T-helper 1 cell treated with Interleukin-12 subunit alpha and Interleukin-12 subunit beta and Interleukin-4 antibody, amounts not matched to agents 30 ng/mL and 1 ng/mL, for 36 hours (primary cell): ENCODE data around the gene ATP6V0B. TPM values are rescaled to one million over a fixed set of nuclear protein-coding genes. Genes with fewer than 3 reads are reported as not detected.

Experiments
- intact Hi-C: fragments of 100-400 bp; cut with micrococcal nuclease; formaldehyde crosslinking; loops from one replicate; pipeline ENCODE4 v1.15.1; 2024
- total RNA-seq: library from RNA; stranded (reverse); gene quantifications from 2 replicates; pipeline ENCODE4 v1.2.3, GENCODE V29; 2022

The ATP6V0B gene
- total RNA-seq, 1 donor from 2014 or later: 160 TPM

GRCh38 chr1:43968348-43968948, 6.3 kb upstream of the ATP6V0B start:
- intact Hi-C loops: loop anchor here (2.0 kb wide), 1 partner anchor 610 kb away; the partner anchor contains the start of gene CDC20

GRCh38 chr1:43969416-43969745, 5.4 kb upstream of the ATP6V0B start:
- intact Hi-C loops: loop anchor here (1.0 to 2.0 kb wide), 5 partner anchors 23 to 611 kb away; partner anchors contain the start of genes CDC20, ERI3, IPO13 and KDM4A

DNA sequence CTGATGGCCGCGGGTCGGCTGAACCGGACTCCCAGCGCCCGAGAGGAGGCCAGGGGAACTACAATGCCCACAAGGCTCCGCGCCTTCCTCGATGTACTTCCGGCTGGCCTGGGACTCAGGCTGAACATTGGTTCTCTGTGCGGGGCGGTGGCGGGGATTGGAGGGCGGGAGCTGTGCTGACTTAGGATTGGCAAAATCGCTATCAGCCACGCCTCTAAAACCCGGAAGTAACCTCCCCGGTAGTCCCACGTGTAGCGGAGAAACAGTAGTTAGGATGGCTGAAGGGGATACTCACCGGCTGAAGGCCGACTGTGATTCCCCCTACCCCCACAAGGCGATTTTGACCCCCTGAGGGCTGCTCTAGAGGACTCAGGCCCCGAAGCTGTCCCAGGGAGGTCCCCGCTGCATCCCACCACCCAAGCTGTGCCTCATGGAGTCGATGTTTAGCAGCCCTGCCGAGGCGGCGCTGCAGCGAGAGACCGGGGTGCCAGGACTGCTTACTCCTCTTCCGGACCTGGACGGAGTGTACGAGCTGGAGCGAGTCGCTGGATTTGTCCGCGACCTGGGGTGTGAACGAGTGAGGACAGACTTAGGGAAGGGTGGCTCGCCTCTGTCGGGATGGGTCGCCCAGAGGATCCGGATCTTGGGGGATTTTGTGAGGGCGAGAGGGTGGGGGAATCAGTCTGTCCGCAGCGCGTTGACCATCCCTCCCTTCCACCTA, 4.9 kb upstream of the ATP6V0B start, which contains the start of gene DPH2:
Gene DPH2, plus strand, starts transcription at position 265 of the 721 bp plus-strand sequence. Its CDS starts 166 bp downstream, at position 431.
- intact Hi-C loops: loop anchor here (1.0 to 10.0 kb wide), 10 partner anchors 24 to 1717 kb away; partner anchors contain the start of genes ARMH1, CCDC30, CDC20 and DMAP1

GRCh38 chr1:43970502-43970901, 4.3 kb upstream of the ATP6V0B start:
- intact Hi-C loops: loop anchor here (5.0 to 10.0 kb wide), 5 partner anchors 244 to 1717 kb away; partner anchors contain the start of genes ARMH1, CCDC30, DMAP1 and GPBP1L1

DNA sequence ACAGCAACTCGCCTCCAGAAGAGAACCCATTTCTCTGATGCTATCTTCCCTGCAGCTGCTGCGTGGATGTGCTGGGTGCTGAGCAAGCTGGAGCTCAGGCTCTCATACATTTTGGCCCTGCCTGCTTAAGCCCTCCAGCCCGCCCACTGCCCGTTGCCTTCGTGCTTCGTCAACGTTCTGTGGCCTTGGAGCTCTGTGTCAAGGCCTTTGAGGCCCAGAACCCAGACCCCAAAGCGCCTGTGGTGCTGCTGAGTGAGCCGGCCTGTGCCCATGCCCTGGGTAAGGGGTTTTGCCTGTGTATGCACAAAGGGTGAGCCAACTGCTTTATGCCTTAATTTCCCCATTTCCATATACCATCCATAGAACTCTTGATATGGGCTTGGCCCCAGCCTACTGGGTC, 3.8 kb upstream of the ATP6V0B start:
- intact Hi-C loops: loop anchor here (5.0 to 10.0 kb wide), 5 partner anchors 244 to 1716 kb away; partner anchors contain the start of genes ARMH1, CCDC30, DMAP1 and GPBP1L1

- intact Hi-C loops: loop anchor here (5.0 to 10.0 kb wide), 5 partner anchors 243 to 1716 kb away; partner anchors contain the start of genes ARMH1, CCDC30, DMAP1 and GPBP1L1
These were observed 3.3 kb upstream of the ATP6V0B start for GRCh38 chr1:43971336-43971980.

DNA sequence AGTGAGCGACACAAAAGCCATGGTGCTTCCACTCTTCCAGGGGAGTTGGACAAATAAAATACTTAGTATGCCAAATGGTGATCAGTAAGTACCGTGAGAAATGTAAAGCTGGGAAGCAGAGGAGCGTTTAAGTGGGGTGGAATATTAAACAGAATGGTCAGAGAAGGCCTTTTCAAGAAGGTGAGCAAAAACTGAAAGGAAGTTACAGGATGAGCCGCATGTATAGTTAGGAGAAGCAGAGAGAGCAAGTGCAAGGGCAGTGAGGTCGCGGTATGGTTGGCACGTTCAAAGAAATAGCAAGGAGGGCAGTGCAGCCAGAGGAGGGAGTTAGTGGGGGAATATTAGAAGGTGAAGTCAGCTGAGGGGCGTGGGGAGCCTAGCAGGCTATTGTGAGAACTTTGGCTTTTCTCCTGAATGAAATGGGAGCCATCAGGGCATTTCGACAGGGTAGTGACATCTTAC, 748 bp upstream of the ATP6V0B start:
- intact Hi-C loops: loop anchor here (1.0 to 10.0 kb wide), 13 partner anchors 17 to 1713 kb away; partner anchors contain the start of genes ARMH1, CCDC24, CCDC30 and CFAP57

GRCh38 chr1:43975249-43975961, 645 bp downstream of the ATP6V0B start:
- intact Hi-C loops: loop anchor here (10.0 kb wide), 2 partner anchors 239 to 1609 kb away; partner anchors contain the start of genes DMAP1 and NASP

- intact Hi-C loops: loop anchor here (10.0 kb wide), 2 partner anchors 239 to 1609 kb away; partner anchors contain the start of genes DMAP1 and NASP
These were observed 1.3 kb downstream of the ATP6V0B start for GRCh38 chr1:43976045-43976444.

- intact Hi-C loops: loop anchor here (10.0 kb wide), 2 partner anchors 238 to 1608 kb away; partner anchors contain the start of genes DMAP1 and NASP
These were observed 2.1 kb downstream of the ATP6V0B start for GRCh38 chr1:43976890-43977289.

DNA sequence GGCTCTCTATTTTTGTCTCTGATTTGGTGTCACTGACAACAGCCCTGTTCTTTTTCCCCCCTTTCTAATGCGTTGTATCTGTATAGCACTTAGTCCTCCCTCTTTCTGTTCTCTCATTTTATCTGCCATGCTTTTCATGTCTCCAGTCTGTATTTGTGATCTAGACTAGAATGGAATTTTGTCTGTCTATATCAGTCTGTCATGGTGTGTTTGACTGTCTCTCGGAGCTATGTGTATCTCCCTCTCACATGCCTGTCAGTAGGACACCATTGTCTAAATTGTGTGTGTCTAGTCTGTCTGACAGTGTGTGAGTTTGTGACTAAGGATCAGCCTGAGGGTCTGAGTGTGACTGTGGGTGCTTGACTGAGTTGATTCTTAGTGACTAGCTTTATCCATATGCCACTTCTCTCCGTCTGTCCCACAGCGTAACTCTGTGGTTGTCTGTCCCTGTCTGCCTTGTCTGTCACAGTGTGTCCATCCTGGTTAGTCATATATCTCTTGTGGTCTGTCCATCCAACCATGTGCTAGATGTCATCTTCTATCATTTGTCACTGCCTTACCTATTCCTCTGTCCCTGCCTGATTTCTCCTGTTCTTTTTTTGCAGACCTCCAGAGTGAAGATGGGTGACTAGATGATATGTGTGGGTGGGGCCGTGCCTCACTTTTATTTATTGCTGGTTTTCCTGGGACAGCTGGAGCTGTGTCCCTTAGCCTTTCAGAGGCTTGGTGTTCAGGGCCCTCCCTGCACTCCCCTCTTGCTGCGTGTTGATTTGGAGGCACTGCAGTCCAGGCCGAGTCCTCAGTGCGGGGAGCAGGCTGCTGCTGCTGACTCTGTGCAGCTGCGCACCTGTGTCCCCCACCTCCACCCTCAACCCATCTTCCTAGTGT, 2.9 kb downstream of the ATP6V0B start:
- intact Hi-C loops: loop anchor here (10.0 kb wide), 2 partner anchors 237 to 1607 kb away; partner anchors contain the start of genes DMAP1 and NASP

DNA sequence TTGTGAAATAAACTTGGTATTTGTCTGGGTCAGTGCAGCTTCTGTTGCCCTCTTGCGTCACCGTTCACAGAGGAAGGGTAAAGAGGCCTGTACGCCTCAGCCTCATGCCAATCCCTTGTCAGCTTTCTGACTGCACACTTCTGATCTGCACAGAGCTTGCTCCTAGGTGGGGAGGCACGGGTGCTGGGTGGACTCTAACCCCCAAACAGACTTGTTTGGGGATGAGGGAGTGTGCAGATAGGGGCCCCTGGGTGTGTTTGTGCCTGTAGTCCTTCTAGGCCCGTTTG, 3.4 kb downstream of the ATP6V0B start:
- intact Hi-C loops: loop anchor here (10.0 kb wide), 2 partner anchors 237 to 1607 kb away; partner anchors contain the start of genes DMAP1 and NASP

GRCh38 chr1:43978551-43979260, 3.9 kb downstream of the ATP6V0B start, which contains the start of gene B4GALT2:
Gene B4GALT2 (plus strand): TSS chr1:43979210. CDS start chr1:43981161, 1,951 bp downstream.
- intact Hi-C loops: loop anchor here (10.0 kb wide), 2 partner anchors 236 to 1606 kb away; partner anchors contain the start of genes DMAP1 and NASP

DNA sequence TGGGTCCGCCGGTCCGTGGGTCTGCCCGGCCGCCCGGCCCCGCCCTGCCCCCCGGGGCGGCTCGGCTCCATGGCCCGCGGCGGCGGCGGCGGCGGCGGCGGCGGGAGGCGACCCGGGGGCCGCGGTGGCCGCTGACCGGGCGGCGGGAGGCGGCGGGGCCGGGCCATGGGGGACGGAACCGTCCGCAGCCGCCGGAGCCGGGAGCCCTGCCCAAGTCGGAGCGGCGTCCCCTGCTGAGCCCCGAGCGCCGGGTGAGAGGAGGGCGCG, 4.4 kb downstream of the ATP6V0B start:
- intact Hi-C loops: loop anchor here (10.0 kb wide), 2 partner anchors 236 to 1606 kb away; partner anchors contain the start of genes DMAP1 and NASP

DNA sequence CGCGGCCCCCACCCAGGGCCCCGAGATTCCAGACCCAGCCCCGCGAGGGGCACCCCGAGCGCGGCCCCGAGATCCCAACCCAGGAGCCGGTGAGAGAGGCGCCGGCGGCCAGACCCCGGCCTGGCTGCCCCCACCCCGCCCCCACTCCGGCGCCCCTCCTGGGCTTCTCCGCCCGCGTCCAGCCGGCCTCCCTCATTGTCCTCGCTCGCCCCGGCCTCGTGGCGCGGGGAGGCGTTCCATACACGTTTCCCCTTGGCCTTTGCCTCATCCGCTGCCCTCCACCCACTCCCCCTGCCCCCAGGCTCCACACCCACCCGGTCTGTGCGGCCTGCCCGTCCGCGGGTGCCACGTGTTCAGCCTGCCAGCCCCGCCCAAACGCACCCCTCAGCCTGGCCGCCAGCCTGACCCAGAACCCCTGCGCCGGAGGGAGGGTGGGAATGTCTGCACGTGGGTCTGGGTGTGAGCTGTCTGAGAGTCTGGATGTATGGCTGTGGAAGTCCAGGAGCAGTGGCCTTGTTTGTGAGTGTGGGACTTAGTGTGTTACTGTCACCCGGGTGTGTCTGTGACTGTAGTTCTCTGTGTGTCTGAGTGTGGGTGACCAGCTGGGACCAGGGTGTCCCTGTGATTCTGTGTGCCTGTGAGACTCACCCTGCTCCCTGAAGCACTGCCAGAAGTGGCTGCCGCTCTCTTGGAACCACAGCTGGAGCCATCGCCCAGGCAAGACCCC, 4.9 kb downstream of the ATP6V0B start:
- intact Hi-C loops: loop anchor here (10.0 kb wide), 2 partner anchors 235 to 1605 kb away; partner anchors contain the start of genes DMAP1 and NASP

- intact Hi-C loops: no loop called here
These were observed 5.7 kb downstream of the ATP6V0B start for GRCh38 chr1:43980255-43981134.

- intact Hi-C loops: no loop called here
These were observed 6.4 kb downstream of the ATP6V0B start for GRCh38 chr1:43981135-43981491.
